NCI-H345 treated with DMSO at 0.1 percent for 48 hours (cell line): ENCODE results near the gene ANGEL1.

ENCODE experiments used
- DNase-seq: peaks from one replicate; lab custom pipeline; 2025; ENCODE audit not compliant: unreplicated experiment; lab: John Stamatoyannopoulos, UW

The ANGEL1 gene

DNA sequence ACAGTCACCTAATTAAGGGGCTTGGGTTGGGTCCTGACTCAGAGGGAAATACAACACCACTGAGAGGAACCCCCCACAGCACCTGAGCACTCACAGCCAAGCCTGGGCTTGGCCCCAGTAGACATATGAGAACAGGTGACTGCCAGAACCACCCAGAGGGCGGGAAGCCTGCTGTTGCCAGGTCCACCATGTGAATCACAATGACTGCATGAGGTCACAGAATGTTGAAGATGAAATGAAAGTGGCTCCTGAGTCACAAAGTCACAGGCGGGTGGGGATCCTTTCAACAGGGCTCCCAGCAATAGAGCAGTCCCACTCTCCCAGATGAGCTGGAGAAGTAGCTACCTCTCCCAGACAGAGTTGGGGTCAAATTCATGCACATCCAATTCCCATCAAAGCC, 13.4 kb upstream of the ANGEL1 start, which contains the start of gene LRRC74A:
Gene LRRC74A (plus strand): TSS at position 287 of the 400 bp plus-strand sequence. CDS start 290 bp downstream, outside the sequence.
- DNase-seq = no peak

- no peak for DNase-seq
These were observed 8.0 kb upstream of the ANGEL1 start for GRCh38 chr14:76820700-76821099.

- no peak for DNase-seq
These were observed 2.3 kb upstream of the ANGEL1 start for GRCh38 chr14:76814726-76815645.

- no peak for DNase-seq
These were observed 625 bp downstream of the ANGEL1 start for GRCh38 chr14:76812093-76812421.

GRCh38 chr14:76811561-76811960, 1.1 kb downstream of the ANGEL1 start:
- no peak for DNase-seq

GRCh38 chr14:76810953-76811400, 1.7 kb downstream of the ANGEL1 start:
- DNase-seq = no peak

DNA sequence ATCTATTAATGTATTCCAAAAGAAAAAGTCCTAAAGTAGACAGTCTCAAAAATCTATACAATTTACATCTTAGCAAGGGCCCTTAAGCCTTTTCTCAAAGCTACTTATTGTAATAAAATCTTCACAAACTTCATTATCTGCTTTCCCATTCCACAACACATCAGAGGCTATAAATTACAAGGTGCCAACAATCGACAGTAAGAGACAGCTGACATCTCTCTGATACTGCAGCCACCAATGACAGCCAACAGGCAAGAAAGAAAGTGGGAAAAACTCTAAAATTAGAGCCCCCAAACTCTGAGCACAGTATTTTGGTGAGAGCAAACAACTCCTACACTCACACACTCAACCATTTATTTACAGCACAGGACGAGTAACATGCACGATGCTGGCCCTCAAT, 2.2 kb downstream of the ANGEL1 start:
- DNase-seq = no peak

DNA sequence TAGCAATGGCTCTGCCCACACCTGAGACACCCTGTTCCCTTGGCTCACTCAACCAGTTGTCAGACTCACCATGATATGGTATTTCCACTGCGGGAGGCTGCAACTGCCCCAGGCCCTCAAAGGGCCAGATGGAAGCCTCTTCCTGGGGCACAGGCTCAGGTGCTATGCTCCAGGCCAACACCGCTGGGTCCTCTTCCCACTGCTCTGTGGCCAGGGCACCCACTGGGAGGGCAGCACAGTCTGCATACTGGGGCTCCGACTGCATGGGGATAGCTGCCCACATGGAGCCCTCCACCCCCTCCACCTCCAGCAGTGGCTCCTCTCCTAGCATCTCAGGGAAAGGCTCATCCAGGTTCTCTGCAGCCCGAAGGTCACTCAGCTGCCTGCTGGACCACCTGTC, 3.7 kb downstream of the ANGEL1 start:
- no peak for DNase-seq

- DNase-seq = no peak
These were observed 4.7 kb downstream of the ANGEL1 start for GRCh38 chr14:76808011-76808410.

- no peak for DNase-seq
These were observed 6.2 kb downstream of the ANGEL1 start for GRCh38 chr14:76806446-76806845.

DNA sequence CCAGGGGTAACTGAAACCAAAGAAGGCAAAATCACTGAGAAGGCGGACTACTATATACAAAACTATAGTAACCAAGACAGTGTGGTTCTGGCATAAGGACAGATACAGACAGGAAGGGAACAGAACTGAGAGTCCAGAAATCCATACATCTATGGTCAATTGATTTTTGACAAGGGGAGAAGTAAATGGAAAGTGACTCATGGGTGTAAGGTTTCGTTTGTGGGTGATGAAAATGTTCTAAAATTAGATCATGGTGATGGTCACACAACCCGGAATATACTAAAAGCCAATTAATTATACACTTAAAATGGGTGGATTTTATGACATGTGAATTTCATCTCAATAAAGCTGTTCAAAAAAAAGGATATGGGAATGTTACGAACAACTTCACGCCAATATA, 18.7 kb downstream of the ANGEL1 start:
- no peak for DNase-seq

- DNase-seq = no peak
These were observed 19.4 kb downstream of the ANGEL1 start for GRCh38 chr14:76793324-76793723.

DNA sequence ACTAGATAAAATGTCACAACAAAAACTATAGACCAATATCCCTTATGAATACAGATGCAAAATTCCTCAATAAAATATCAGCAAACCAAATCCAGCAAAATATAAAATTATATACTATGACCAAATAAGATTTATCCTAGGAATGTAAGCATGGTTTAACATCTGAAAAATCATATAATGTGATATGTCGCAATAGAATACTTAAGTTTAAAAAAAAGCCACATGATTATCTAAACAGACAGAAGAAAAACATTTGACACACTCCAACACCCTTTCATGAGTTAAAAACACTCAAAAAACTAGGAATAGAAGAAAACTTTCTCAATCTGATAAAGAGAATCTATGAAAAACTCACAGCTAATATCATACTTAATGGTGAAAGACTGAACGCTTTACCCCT, 20.3 kb downstream of the ANGEL1 start:
- no peak for DNase-seq

DNA sequence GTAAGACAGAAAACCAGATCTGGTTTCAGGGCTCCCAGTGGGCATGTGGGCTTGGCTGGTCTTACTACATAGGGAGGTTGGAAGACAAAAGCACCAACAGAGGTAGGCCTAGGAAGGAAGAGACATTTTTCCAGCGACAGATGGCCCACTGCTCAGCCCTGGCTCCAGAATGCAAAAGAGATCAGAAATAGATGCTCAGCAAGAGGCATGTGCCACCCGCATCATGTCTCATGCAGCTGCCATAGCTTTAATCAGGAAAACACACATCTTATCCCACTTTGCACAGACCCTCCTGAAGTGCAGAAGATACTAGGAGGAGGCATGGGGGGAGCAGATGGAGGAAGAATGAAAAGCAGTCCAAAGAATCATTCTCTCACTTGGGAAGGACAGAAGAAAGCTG, 26.1 kb downstream of the ANGEL1 start:
- DNase-seq = no peak

- peak; percentile 29 for DNase-seq
These were observed 27.8 kb downstream of the ANGEL1 start for GRCh38 chr14:76784881-76785280.

- no peak for DNase-seq
These were observed 28.3 kb downstream of the ANGEL1 start for GRCh38 chr14:76784266-76784874.

- no peak for DNase-seq
These were observed 29.7 kb downstream of the ANGEL1 start for GRCh38 chr14:76782885-76783566.

DNA sequence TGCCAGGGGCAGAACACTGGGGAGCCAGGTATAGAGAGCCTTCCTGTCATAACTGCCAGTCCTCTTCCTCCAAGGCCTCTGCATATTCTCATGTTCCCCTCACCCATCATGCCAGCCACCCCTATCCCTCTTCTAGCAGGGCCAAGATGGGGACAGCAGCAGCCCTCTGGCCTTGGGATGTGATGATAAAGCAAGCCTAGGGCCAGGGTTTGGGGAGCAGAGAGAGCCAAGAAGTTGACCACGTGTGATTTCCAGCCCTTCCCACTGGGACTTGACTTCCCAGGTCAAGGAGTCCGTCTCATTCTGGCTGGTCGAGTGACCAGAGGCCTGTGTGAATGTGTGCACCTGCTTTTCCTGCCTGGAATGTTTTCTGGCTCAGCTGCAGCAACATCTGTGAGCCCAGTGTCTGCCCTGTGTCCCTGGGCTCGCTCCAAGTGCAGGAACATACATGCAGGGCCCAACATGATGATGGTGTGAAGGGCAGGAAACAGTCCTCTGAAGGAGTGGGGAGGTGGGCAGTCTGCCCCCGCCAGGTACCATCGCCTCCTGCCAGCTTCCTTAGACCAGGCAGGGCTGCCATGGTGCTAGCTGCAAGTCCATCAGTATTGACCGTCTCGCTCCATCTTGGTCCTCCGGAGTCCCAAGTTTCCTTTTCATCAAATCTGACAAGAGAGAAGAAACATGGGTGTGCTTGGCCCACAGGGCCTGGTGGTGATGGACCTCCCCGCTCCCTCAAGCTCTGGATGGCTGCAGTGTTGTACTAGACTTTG, 30.4 kb downstream of the ANGEL1 start:
- DNase-seq = no peak

- DNase-seq = no peak
These were observed 31.0 kb downstream of the ANGEL1 start for GRCh38 chr14:76781648-76782051.

DNA sequence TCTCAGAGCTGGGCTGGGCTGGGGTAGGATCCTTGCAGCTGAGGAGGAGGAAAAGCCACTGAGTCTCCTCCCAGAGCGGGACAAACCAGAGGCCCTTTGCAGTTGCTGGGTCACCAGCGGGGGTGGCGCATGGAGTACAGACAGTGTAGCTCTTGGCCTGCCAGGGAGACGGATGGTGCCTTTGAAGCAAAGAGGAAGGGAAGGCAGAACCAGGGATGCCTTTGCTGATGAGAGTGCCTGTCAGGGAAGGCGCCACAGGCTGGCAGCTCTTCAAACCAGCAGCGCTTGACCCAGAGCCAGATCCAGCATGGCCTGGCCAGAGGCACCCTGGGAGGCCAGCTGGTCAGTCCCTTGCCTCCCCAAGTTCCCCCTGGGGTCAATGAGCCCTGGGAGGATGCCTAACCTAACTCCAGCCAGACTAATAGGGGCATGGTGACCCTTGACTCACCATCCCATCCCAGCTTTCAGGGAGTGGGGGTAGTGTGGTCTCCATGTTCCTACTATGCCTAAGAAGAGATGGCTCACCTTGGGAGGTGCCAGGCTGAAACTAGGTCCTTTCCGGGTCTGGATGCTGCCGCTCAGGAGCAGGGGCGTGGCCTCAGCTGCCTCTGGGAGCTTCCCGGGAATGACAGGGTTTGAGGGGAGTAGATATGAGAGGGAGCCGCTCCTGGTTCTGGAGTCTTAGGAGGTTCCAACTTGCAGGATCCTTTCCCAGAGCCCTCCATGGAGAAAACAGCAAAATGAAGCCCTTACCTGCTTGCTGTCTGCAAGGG, 31.6 kb downstream of the ANGEL1 start:
- no peak for DNase-seq
